HCT116 (cell line): Measurements from ENCODE around the gene TAS2R13. TPM values are rescaled to one million over a fixed set of nuclear protein-coding genes. Genes with fewer than 3 reads are reported as not detected.

Source experiments
- ATAC-seq: fragments of 200-7000 bp; cut with Tn5 transposase; 2 replicates; pipeline ENCODE4 v1.9.1; 2020; ENCODE audit warnings: mild to moderate bottlenecking, moderate library complexity
- BruUV-seq: library from RNA; stranded (reverse); fragments of 400-500 nt; replicated peaks from 2 replicates; lab custom pipeline; 2021; lab: Mats Ljungman, UMichigan
- CTCF ChIA-PET: fragments of 300-600 bp; sonication (Branson Sonifier 250); formaldehyde crosslinking; loops from one replicate; lab custom pipeline; 2021; ENCODE audit warnings: antibody characterized with exemption; lab: Charles Lee
- POLR2A ChIA-PET: fragments of 300-600, 350-600 bp; sonication (Branson Sonifier 250); formaldehyde crosslinking; loops from one replicate; lab custom pipeline; 2021; ENCODE audit warnings: antibody characterized with exemption; lab: Charles Lee
- RAD21 ChIA-PET, 2 experiments: fragments of 300-600 bp; sonication (Branson Sonifier 250); formaldehyde crosslinking; loops; one replicate each; lab custom pipeline; 2023; ENCODE audit warnings: low total read pairs in 2 of 2; ENCODE audit not compliant: uncharacterized antibody in 2 of 2, unreplicated experiment in 2 of 2, low non-redundant PET in 1 of 2; lab: Charles Lee
- DNase-seq: peaks from one replicate; pipeline ENCODE4 v3.0.0-alpha.2; 2010; ENCODE audit warnings: low read depth, low spot score
- H2AFZ ChIP-seq: fragments of 200-600 bp; shearing (Covaris generic), sonication (generic); 2 replicates; pipeline ENCODE4 v1.6.1; 2017; ENCODE audit warnings: low read depth, mixed run types, mixed read lengths, antibody characterized with exemption, low read length; ENCODE audit not compliant: poor library complexity, severe bottlenecking
- H3K27ac ChIP-seq: 2 replicates; pipeline ENCODE4 v1.5.1; 2012; ENCODE audit warnings: low read depth, low read length
- H3K27me3 ChIP-seq: fragments of 200-600 bp; sonication (generic); 2 replicates; pipeline ENCODE4 v1.6.1; 2016; ENCODE audit warnings: mixed run types, low read length, mixed read lengths; ENCODE audit not compliant: insufficient read depth
- H3K36me3 ChIP-seq, 2 experiments: fragments of 200-500 bp in 1 of 2; fragments of 200-600 bp in 1 of 2; sonication (Bioruptor generic) in 1 of 2; sonication (generic) in 1 of 2; 2 replicates each; pipeline versions ENCODE4 v1.5.1 to v1.6.1; 2014 to 2016; ENCODE audit warnings: low read length in 2 of 2, inconsistent platforms in 1 of 2, mixed read lengths in 1 of 2, mixed run types in 1 of 2; ENCODE audit not compliant: insufficient read depth in 2 of 2, control insufficient read depth in 1 of 2
- H3K4me1 ChIP-seq, 2 experiments: fragments of 200-600 bp in 1 of 2; sonication (generic) in 1 of 2; 2 replicates each; pipeline versions ENCODE4 v1.5.1 to v1.6.1; 2012 to 2017; ENCODE audit warnings: low read length in 2 of 2, inconsistent platforms in 1 of 2, mild to moderate bottlenecking in 1 of 2, mixed read lengths in 1 of 2, mixed run types in 1 of 2, moderate library complexity in 1 of 2; ENCODE audit not compliant: insufficient read depth in 2 of 2, control insufficient read depth in 1 of 2
- H3K4me2 ChIP-seq: fragments of 200-600 bp; sonication (generic); 2 replicates; pipeline ENCODE4 v1.6.1; 2017; ENCODE audit warnings: mixed run types, low read length, mixed read lengths
- H3K4me3 ChIP-seq, 2 experiments: fragments of 200-600 bp in 1 of 2; sonication (generic) in 1 of 2; replicated peaks in 1 of 2; 2 replicates each; pipeline ENCODE4 v1.5.1; 2011 to 2016; ENCODE audit warnings: low read length in 2 of 2, control low read depth in 1 of 2, low read depth in 1 of 2, mild to moderate bottlenecking in 1 of 2, mixed read lengths in 1 of 2, mixed run types in 1 of 2
- H3K79me2 ChIP-seq: fragments of 200-600 bp; sonication (generic); 2 replicates; pipeline ENCODE4 v1.6.1; 2017; ENCODE audit warnings: mild to moderate bottlenecking, mixed run types, low read length, moderate library complexity, mixed read lengths; ENCODE audit not compliant: insufficient read depth
- H3K9ac ChIP-seq: fragments of 200-600 bp; sonication (generic); 2 replicates; pipeline ENCODE4 v1.6.1; 2016; ENCODE audit warnings: low read length, mixed read lengths
- H3K9me2 ChIP-seq: fragments of 200-600 bp; sonication (generic), shearing (Covaris generic); 2 replicates; pipeline ENCODE4 v1.6.1; 2017; ENCODE audit warnings: mixed run types, mild to moderate bottlenecking, moderate library complexity; ENCODE audit not compliant: insufficient read depth
- H3K9me3 ChIP-seq, 2 experiments: fragments of 200-500 bp in 1 of 2; fragments of 200-600 bp in 1 of 2; sonication (Bioruptor generic) in 1 of 2; sonication (generic) in 1 of 2; 2 replicates each; pipeline ENCODE4 v1.6.1; 2014 to 2017; ENCODE audit warnings: low read length in 2 of 2, mixed read lengths in 2 of 2, inconsistent platforms in 1 of 2, low read depth in 1 of 2, mild to moderate bottlenecking in 1 of 2, mixed run types in 1 of 2, moderate library complexity in 1 of 2; ENCODE audit not compliant: control insufficient read depth in 1 of 2, insufficient read depth in 1 of 2
- H4K20me1 ChIP-seq: fragments of 200-600 bp; sonication (generic), shearing (Covaris generic); 2 replicates; pipeline ENCODE4 v1.6.1; 2017; ENCODE audit warnings: mixed run types, mild to moderate bottlenecking, moderate library complexity; ENCODE audit not compliant: insufficient read depth
- CBX3 ChIP-seq: IDR thresholded peaks from 2 replicates; pipeline ENCODE4 v1.6.1; 2012; ENCODE audit warnings: low read depth
- EGR1 ChIP-seq: IDR thresholded peaks from 2 replicates; pipeline ENCODE4 v1.6.1; 2012; ENCODE audit warnings: low read depth
- ELF1 ChIP-seq: IDR thresholded peaks from 2 replicates; pipeline ENCODE4 v1.6.1; 2012; ENCODE audit warnings: low read depth, borderline replicate concordance
- EZH2 ChIP-seq: fragments of 200-600 bp; sonication (generic); IDR thresholded peaks from 2 replicates; pipeline ENCODE4 v1.6.1; 2017; ENCODE audit warnings: antibody characterized with exemption, mixed run types
- FOSL1 ChIP-seq: IDR thresholded peaks from 2 replicates; pipeline ENCODE4 v1.6.1; 2012; ENCODE audit warnings: low read depth
- POLR2AphosphoS5 ChIP-seq: IDR thresholded peaks from 2 replicates; pipeline ENCODE4 v1.6.1; 2011; ENCODE audit warnings: mild to moderate bottlenecking, low read depth, low read length, moderate library complexity
- SP1 ChIP-seq: IDR thresholded peaks from 2 replicates; pipeline ENCODE4 v1.6.1; 2012; ENCODE audit warnings: low read depth
- TCF7L2 ChIP-seq: IDR thresholded peaks from 2 replicates; pipeline ENCODE4 v1.7.0; 2011; ENCODE audit warnings: borderline replicate concordance, inconsistent platforms; ENCODE audit not compliant: insufficient read depth, insufficient read length; ENCODE audit errors: extremely low read depth
- YY1 ChIP-seq: IDR thresholded peaks from 2 replicates; pipeline ENCODE4 v1.6.1; 2011; ENCODE audit warnings: low read length, low read depth, moderate library complexity, mild to moderate bottlenecking; ENCODE audit not compliant: insufficient replicate concordance; ENCODE audit errors: extremely low read depth
- intact Hi-C: fragments of 100-400 bp; cut with micrococcal nuclease; formaldehyde crosslinking; loops from 2 replicates; pipeline ENCODE4 v1.10.0; 2022
- total RNA-seq: library from RNA; stranded (reverse); gene quantifications from one replicate; pipeline ENCODE4 v1.2.1, GENCODE V29; 2021; ENCODE audit not compliant: unreplicated experiment
- TF ChIP-seq, protein P1 (sequence below): IDR thresholded peaks from 2 replicates; pipeline ENCODE4 v1.6.1; 2012; ENCODE audit warnings: low read depth

The TAS2R13 gene
- total RNA-seq, 1 experiment from 2014 or later: 0.91 TPM

DNA sequence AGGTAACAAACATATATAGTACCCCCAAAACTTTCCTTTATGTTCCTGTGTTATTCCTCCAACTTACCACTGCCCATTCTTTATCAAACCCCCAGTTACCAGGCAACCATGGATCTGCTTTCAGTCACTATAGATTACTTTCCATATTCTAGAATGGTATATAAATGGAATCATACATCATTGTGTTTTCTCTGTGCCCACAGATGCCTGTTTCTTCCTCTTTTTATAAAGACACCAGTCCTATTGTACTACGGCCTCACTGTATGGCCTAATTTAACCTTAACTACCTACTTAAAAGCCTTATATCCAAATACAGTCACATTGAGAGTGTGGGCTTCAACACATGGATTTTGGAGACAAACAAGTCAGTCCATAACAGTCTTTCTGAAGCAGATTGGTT is 27.1 kb upstream of the TAS2R13 start:
- Histone ChIP-seq H3K9me3 (no peaks in the 10 kb centered on the region), H2AFZ (no peak overlapping the region), H3K79me2 (no peaks in the 10 kb centered on the region), H3K9ac (no peak overlapping the region), H3K36me3 (no peaks in the 10 kb centered on the region), H3K4me2 (no peak overlapping the region), H3K27ac (no peak overlapping the region), H3K27me3 (no peaks in the 10 kb centered on the region), H3K4me1 (peaks cover under 1 to 13% of the 10 kb centered on the region in 2 experiments), H3K4me3 (no peak overlapping the region), H4K20me1 (no peaks in the 10 kb centered on the region), H3K9me2 (no peaks in the 10 kb centered on the region)
- intact Hi-C loops: no loop called here
- TF ChIP-seq TCF7L2 (no peak), EGR1 (no peak), ELF1 (no peak), CBX3 (no peak), POLR2AphosphoS5 (no peak), EZH2 (no peak), YY1 (no peak), FOSL1 (no peak), SP1 (no peak)
- TF ChIP-seq, protein P1, sequence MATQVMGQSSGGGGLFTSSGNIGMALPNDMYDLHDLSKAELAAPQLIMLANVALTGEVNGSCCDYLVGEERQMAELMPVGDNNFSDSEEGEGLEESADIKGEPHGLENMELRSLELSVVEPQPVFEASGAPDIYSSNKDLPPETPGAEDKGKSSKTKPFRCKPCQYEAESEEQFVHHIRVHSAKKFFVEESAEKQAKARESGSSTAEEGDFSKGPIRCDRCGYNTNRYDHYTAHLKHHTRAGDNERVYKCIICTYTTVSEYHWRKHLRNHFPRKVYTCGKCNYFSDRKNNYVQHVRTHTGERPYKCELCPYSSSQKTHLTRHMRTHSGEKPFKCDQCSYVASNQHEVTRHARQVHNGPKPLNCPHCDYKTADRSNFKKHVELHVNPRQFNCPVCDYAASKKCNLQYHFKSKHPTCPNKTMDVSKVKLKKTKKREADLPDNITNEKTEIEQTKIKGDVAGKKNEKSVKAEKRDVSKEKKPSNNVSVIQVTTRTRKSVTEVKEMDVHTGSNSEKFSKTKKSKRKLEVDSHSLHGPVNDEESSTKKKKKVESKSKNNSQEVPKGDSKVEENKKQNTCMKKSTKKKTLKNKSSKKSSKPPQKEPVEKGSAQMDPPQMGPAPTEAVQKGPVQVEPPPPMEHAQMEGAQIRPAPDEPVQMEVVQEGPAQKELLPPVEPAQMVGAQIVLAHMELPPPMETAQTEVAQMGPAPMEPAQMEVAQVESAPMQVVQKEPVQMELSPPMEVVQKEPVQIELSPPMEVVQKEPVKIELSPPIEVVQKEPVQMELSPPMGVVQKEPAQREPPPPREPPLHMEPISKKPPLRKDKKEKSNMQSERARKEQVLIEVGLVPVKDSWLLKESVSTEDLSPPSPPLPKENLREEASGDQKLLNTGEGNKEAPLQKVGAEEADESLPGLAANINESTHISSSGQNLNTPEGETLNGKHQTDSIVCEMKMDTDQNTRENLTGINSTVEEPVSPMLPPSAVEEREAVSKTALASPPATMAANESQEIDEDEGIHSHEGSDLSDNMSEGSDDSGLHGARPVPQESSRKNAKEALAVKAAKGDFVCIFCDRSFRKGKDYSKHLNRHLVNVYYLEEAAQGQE: no peak
- POLR2A ChIA-PET: no interaction called here
- CTCF ChIA-PET: no interaction called here
- no peak for ATAC-seq
- RAD21 ChIA-PET: no interaction called here
- no TSS peak for BruUV-seq
- DNase-seq: no peak
